Choroid plexus epithelial cell (primary cell): ENCODE data around the gene NCKAP5.
"Not testable (repeated sequence)": the region's sequence is repeated elsewhere in the genome, so short reads cannot be mapped to it uniquely, and the experiment has no call there.

ENCODE experiments used
- DNase-seq: peaks from one replicate; pipeline ENCODE4 v3.0.0-alpha.2; 2010; ENCODE audit warnings: low read depth
- H3K4me3 ChIP-seq: 2 replicates; pipeline ENCODE4 v1.5.1; 2011; ENCODE audit warnings: low read depth, mild to moderate bottlenecking, control low read depth, low read length, moderate library complexity
- CTCF ChIP-seq: conservative IDR thresholded peaks from 2 replicates; pipeline ENCODE4 v1.5.1; 2011; ENCODE audit warnings: low read depth, mild to moderate bottlenecking, control low read depth, inconsistent platforms, low read length, moderate library complexity

NCKAP5 gene

GRCh38 chr2:133213651-133214050, 354.6 kb downstream of the NCKAP5 start:
- no peak for DNase-seq

GRCh38 chr2:133209325-133209724, 358.9 kb downstream of the NCKAP5 start:
- TF ChIP-seq CTCF = no peak
- H3K4me3 ChIP-seq = no peak overlapping the region
- no peak for DNase-seq

More at GRCh38 chr2:133213651-133214050, 354.6 kb downstream of the NCKAP5 start:
- TF ChIP-seq CTCF = no peak
- no peak overlapping the region for H3K4me3 ChIP-seq

GRCh38 chr2:133206666-133207065, 361.6 kb downstream of the NCKAP5 start:
- H3K4me3 ChIP-seq, DNase-seq: not testable (repeated sequence)

GRCh38 chr2:133204421-133204820, 363.8 kb downstream of the NCKAP5 start:
- no peak for TF ChIP-seq CTCF
- no peak for DNase-seq

GRCh38 chr2:133200684-133201421, 367.4 kb downstream of the NCKAP5 start:
- no peak for TF ChIP-seq CTCF
- no peak overlapping the region for H3K4me3 ChIP-seq
- DNase-seq = peak; percentile 94

More at GRCh38 chr2:133204421-133204820, 363.8 kb downstream of the NCKAP5 start:
- H3K4me3 ChIP-seq = no peak overlapping the region

- TF ChIP-seq CTCF = no peak
- DNase-seq = no peak
- H3K4me3 ChIP-seq = no peak overlapping the region
These were observed 369.6 kb downstream of the NCKAP5 start for GRCh38 chr2:133198678-133199077.

- DNase-seq = no peak
- no peak for TF ChIP-seq CTCF
- H3K4me3 ChIP-seq = no peak overlapping the region
These were observed 371.1 kb downstream of the NCKAP5 start for GRCh38 chr2:133197156-133197555.
